ENCODE measurements around the gene MYL9.

Gene MYL9

GRCh38 chr20:36584018-36584481 lies 42.7 kb downstream of the MYL9 start:
- ChIA-PET CTCF (interaction anchor here (1.1 to 1.6 kb wide), 2 partner anchors 16 to 21 kb away, joined by 3 to 4 read pairs; partner anchors contain the start of gene RAB5IF), POLR2A (no interaction called here)
- no peak for TF ChIP-seq CTCF (IDR thresholded peaks at IDR 0.05; ENCODE audit: insufficient read depth, low read length, missing control alignments)
- DNase-seq (ENCODE audit: low read depth, low spot score): no peak
- no peak overlapping the region for H3K4me3 ChIP-seq (ENCODE audit: low read depth, low read length)

- no peak for DNase-seq (ENCODE audit: low read depth, low spot score)
- ChIA-PET POLR2A (interaction anchor here (0.7 kb wide), 1 partner anchor 273 kb away, joined by 3 read pairs; no protein-coding TSS in a partner anchor), CTCF (interaction anchor here (1.0 to 1.6 kb wide), 5 partner anchors 9 to 28 kb away, joined by 3 to 4 read pairs (median 3); no protein-coding TSS in a partner anchor)
- H3K4me3 ChIP-seq (ENCODE audit: low read depth, low read length): no peak overlapping the region
- TF ChIP-seq CTCF (IDR thresholded peaks at IDR 0.05; ENCODE audit: insufficient read depth, low read length, missing control alignments): no peak
These were observed 44.2 kb downstream of the MYL9 start for GRCh38 chr20:36585410-36586125.

- no peak overlapping the region for H3K4me3 ChIP-seq (ENCODE audit: low read depth, low read length)
- ChIA-PET CTCF (interaction anchor here (1.1 to 2.3 kb wide), 4 partner anchors 8 to 18 kb away, joined by 3 to 14 read pairs (median 6); partner anchors contain the start of gene RAB5IF), POLR2A (interaction anchor here (0.7 kb wide), 1 partner anchor 13 kb away, joined by 4 read pairs; no protein-coding TSS in a partner anchor)
- no peak for TF ChIP-seq CTCF (IDR thresholded peaks at IDR 0.05; ENCODE audit: insufficient read depth, low read length, missing control alignments)
- DNase-seq (ENCODE audit: low read depth, low spot score): no peak
These were observed 46.2 kb downstream of the MYL9 start for GRCh38 chr20:36587388-36588070.

- DNase-seq (ENCODE audit: low read depth, low spot score): no peak
- TF ChIP-seq CTCF (IDR thresholded peaks at IDR 0.05; ENCODE audit: insufficient read depth, low read length, missing control alignments): no peak
- POLR2A ChIA-PET: interaction anchor here (1.0 kb wide), 1 partner anchor 16 kb away, joined by 4 read pairs; no protein-coding TSS in a partner anchor
- CTCF ChIA-PET: interaction anchor here (1.2 to 8.1 kb wide), 4 partner anchors 13 to 295 kb away, joined by 4 to 99 read pairs (median 4); partner anchors contain the start of gene RAB5IF
- no peak overlapping the region for H3K4me3 ChIP-seq (ENCODE audit: low read depth, low read length)
These were observed 50.0 kb downstream of the MYL9 start for GRCh38 chr20:36591281-36591680.

- DNase-seq (ENCODE audit: low read depth, low spot score): no peak
- peak; percentile 59 for TF ChIP-seq CTCF (IDR thresholded peaks at IDR 0.05; ENCODE audit: insufficient read depth, low read length, missing control alignments)
- CTCF ChIA-PET: interaction anchor here (0.7 to 8.1 kb wide), 12 partner anchors 13 to 388 kb away, joined by 3 to 99 read pairs (median 4); partner anchors contain the start of genes RAB5IF and TGIF2
- POLR2A ChIA-PET: interaction anchor here (1.0 to 1.1 kb wide), 2 partner anchors 17 to 41 kb away, joined by 4 read pairs; no protein-coding TSS in a partner anchor
- no peak overlapping the region for H3K4me3 ChIP-seq (ENCODE audit: low read depth, low read length)
These were observed 50.7 kb downstream of the MYL9 start for GRCh38 chr20:36591854-36592641.

Measured in AG04449 (cell line).